GM12872 (cell line): ENCODE data around the gene CSF1R.

Experiments
- TF ChIP-seq, protein P1 (sequence below): IDR thresholded peaks from 3 replicates; pipeline ENCODE4 v1.5.1; 2011; ENCODE audit warnings: low read depth, mild to moderate bottlenecking, low read length, moderate library complexity; ENCODE audit not compliant: insufficient read depth

CSF1R gene

GRCh38 chr5:150034662-150035061 lies 51.7 kb downstream of the CSF1R start:
- TF ChIP-seq, protein P1, sequence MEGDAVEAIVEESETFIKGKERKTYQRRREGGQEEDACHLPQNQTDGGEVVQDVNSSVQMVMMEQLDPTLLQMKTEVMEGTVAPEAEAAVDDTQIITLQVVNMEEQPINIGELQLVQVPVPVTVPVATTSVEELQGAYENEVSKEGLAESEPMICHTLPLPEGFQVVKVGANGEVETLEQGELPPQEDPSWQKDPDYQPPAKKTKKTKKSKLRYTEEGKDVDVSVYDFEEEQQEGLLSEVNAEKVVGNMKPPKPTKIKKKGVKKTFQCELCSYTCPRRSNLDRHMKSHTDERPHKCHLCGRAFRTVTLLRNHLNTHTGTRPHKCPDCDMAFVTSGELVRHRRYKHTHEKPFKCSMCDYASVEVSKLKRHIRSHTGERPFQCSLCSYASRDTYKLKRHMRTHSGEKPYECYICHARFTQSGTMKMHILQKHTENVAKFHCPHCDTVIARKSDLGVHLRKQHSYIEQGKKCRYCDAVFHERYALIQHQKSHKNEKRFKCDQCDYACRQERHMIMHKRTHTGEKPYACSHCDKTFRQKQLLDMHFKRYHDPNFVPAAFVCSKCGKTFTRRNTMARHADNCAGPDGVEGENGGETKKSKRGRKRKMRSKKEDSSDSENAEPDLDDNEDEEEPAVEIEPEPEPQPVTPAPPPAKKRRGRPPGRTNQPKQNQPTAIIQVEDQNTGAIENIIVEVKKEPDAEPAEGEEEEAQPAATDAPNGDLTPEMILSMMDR: no peak

GRCh38 chr5:150033334-150033733 lies 53.0 kb downstream of the CSF1R start:
- TF ChIP-seq, protein P1: no peak

GRCh38 chr5:150026682-150027172 lies 59.6 kb downstream of the CSF1R start:
- TF ChIP-seq, protein P1: no peak

DNA sequence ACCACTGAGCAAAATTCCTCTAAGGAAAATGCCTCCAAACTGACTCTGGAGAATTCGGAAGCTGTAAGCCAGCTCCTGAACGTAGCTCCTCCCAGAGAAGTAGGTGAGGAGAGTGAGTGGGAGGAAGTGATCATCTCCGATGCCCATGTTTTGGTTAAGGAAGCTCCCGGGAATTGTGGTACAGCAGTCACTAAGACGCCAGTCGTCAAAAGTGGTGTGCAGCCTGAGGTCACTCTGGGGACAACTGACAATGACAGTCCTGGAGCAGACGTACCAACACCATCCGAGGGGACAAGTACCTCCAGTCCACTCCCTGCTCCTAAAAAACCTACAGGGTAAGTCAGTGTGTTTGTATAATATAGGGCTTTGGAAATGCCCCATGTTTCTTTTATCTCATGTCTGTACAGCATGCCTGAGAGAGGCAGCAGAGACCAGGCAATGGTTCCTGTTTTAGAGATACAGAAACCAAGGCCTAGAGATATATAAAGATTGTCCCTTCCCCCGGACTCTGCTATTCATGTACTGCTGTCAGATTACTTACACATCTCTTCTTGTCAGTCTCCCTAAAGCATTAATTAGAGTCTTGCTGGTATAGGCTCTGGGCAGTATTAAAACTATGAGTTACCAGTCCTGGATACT lies 61.9 kb downstream of the CSF1R start:
- TF ChIP-seq, protein P1: no peak

GRCh38 chr5:150023136-150023535 lies 63.2 kb downstream of the CSF1R start:
- TF ChIP-seq, protein P1: no peak

DNA sequence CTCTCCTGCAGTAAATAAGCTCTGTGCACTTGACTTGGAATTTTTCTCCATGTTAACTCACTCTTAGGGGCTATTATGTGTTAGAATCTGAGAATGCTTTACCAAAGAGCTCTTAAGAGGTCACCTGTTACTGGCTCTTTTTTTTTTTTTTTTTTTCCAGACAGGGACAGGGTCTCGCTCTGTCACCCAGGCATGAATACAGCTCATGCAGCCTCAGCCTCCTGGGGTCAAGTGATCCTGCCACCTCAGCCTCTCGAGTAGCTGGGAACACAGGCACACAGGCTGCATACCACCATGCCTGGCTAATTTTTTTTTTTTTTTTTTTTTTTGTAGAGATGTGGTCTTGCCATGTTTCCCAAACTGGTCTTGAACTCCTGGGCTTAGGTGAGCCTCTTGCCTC lies 63.7 kb downstream of the CSF1R start:
- TF ChIP-seq, protein P1: no peak

GRCh38 chr5:150022158-150022531 lies 64.2 kb downstream of the CSF1R start:
- TF ChIP-seq, protein P1: no peak
